ENCODE data around the gene CCDC88C.
A peak's percentile ranks its signal among the peaks of the same experiment; 100 is the strongest.
"Not testable (repeated sequence)": the region's sequence is repeated elsewhere in the genome, so short reads cannot be mapped to it uniquely, and the experiment has no call there.

CCDC88C gene

GRCh38 chr14:91252871-91253794 is 164.5 kb downstream of the CCDC88C start:
- H3K4me3 ChIP-seq (replicated peaks in 1 of 2; ENCODE audit: low read depth in 2 of 2, low read length in 2 of 2) = peak overlapping the region; percentile 55 to 56
- DNase-seq (ENCODE audit: low read depth in 2 of 2) = no peak
- peak; percentile 15 for TF ChIP-seq CTCF (IDR thresholded peaks at IDR 0.05; ENCODE audit: low read depth, low read length)

- H3K4me3 ChIP-seq (replicated peaks in 1 of 2; ENCODE audit: low read depth in 2 of 2, low read length in 2 of 2) = no peak overlapping the region
- no peak for DNase-seq (ENCODE audit: low read depth in 2 of 2)
- TF ChIP-seq CTCF (IDR thresholded peaks at IDR 0.05; ENCODE audit: low read depth, low read length) = no peak
These were observed 166.7 kb downstream of the CCDC88C start for GRCh38 chr14:91250912-91251311.

GRCh38 chr14:91249841-91250616 is 167.6 kb downstream of the CCDC88C start:
- peak in 1 of 2 donors; percentile 12 for DNase-seq (ENCODE audit: low read depth in 2 of 2)
- no peak for TF ChIP-seq CTCF (IDR thresholded peaks at IDR 0.05; ENCODE audit: low read depth, low read length)
- H3K4me3 ChIP-seq (replicated peaks in 1 of 2; ENCODE audit: low read depth in 2 of 2, low read length in 2 of 2) = no peak overlapping the region

- TF ChIP-seq CTCF (IDR thresholded peaks at IDR 0.05; ENCODE audit: low read depth, low read length) = no peak
- H3K4me3 ChIP-seq (replicated peaks in 1 of 2; ENCODE audit: low read depth in 2 of 2, low read length in 2 of 2) = no peak overlapping the region
- DNase-seq (ENCODE audit: low read depth in 2 of 2) = no peak
These were observed 171.4 kb downstream of the CCDC88C start for GRCh38 chr14:91246051-91246852.

GRCh38 chr14:91245616-91246015 is 172.0 kb downstream of the CCDC88C start:
- DNase-seq (ENCODE audit: low read depth in 2 of 2); H3K4me3 ChIP-seq (replicated peaks in 1 of 2; ENCODE audit: low read depth in 2 of 2, low read length in 2 of 2): not testable (repeated sequence)

GRCh38 chr14:91245029-91245428 is 172.6 kb downstream of the CCDC88C start:
- H3K4me3 ChIP-seq (replicated peaks in 1 of 2; ENCODE audit: low read depth in 2 of 2, low read length in 2 of 2) = no peak overlapping the region
- no peak for DNase-seq (ENCODE audit: low read depth in 2 of 2)
- TF ChIP-seq CTCF (IDR thresholded peaks at IDR 0.05; ENCODE audit: low read depth, low read length) = no peak

All from cardiac fibroblast (primary cell).